ENCODE results near the gene MAPK4. TPM values are rescaled to one million over a fixed set of nuclear protein-coding genes. Genes with fewer than 3 reads are reported as not detected.
A peak's percentile ranks its signal among the peaks of the same experiment; 100 is the strongest.

Gene MAPK4
- total and polyA plus RNA-seq, 12 donors = 7.5 to 86.9 (median 37.1) TPM

- no peak for TF ChIP-seq CTCF (IDR thresholded peaks at IDR 0.05)
- Histone ChIP-seq H3K27me3 (no peaks in the 10 kb centered on the region), H3K36me3 (no peaks in the 10 kb centered on the region), H3K4me3 (no peak overlapping the region), H3K9me3 (no peaks in the 10 kb centered on the region), H3K27ac (no peak overlapping the region), H3K4me1 (peaks cover 0 to 48% (median 13%) of the 10 kb centered on the region in 9 donors)
- ATAC-seq = no peak
- 86 to 91% methylated on average over 3 of the region's 3 CpGs for WGBS, 2 donors
- intact Hi-C loops (cut with DNase I) = no loop called here
- no peak for DNase-seq
These were observed 74.1 kb downstream of the MAPK4 start for GRCh38 chr18:50633992-50634391.

GRCh38 chr18:50636366-50637057, 76.6 kb downstream of the MAPK4 start:
- Histone ChIP-seq H3K9me3 (no peaks in the 10 kb centered on the region), H3K27me3 (no peaks in the 10 kb centered on the region), H3K36me3 (no peaks in the 10 kb centered on the region), H3K4me3 (no peak overlapping the region), H3K4me1 (peaks cover 0 to 43% (median 13%) of the 10 kb centered on the region in 9 donors), H3K27ac (no peak overlapping the region)
- no peak for TF ChIP-seq CTCF (IDR thresholded peaks at IDR 0.05)
- intact Hi-C loops (cut with DNase I) = no loop called here
- WGBS, 2 donors = 71 to 87% methylated on average over 8 of the region's 8 CpGs
- no peak for DNase-seq
- peak in 4 of 8 donors; percentile 39 to 55 (median 50) for ATAC-seq

- Histone ChIP-seq H3K4me3 (no peak overlapping the region), H3K4me1 (peaks cover 0 to 35% (median 10%) of the 10 kb centered on the region in 9 donors), H3K27ac (peak overlapping the region in 6 of 10 donors; percentile 22 to 65 (median 53)), H3K36me3 (no peaks in the 10 kb centered on the region), H3K9me3 (no peaks in the 10 kb centered on the region), H3K27me3 (no peaks in the 10 kb centered on the region)
- peak in 6 of 8 donors; percentile 11 to 88 (median 50) for ATAC-seq
- WGBS, 2 donors = 57 to 63% methylated on average over 10 of the region's 10 CpGs
- intact Hi-C loops (cut with DNase I) = no loop called here
- no peak for TF ChIP-seq CTCF (IDR thresholded peaks at IDR 0.05)
- DNase-seq = no peak
These were observed 78.4 kb downstream of the MAPK4 start for GRCh38 chr18:50638016-50638883.

GRCh38 chr18:50638884-50639420, 79.1 kb downstream of the MAPK4 start:
- Histone ChIP-seq H3K4me3 (no peak overlapping the region), H3K36me3 (no peaks in the 10 kb centered on the region), H3K27me3 (no peaks in the 10 kb centered on the region), H3K4me1 (peaks cover 0 to 35% (median 10%) of the 10 kb centered on the region in 9 donors), H3K9me3 (no peaks in the 10 kb centered on the region), H3K27ac (peak overlapping the region in 4 of 10 donors; percentile 1 to 65 (median 51))
- DNase-seq (no peak), ATAC-seq (peak in 2 of 8 donors; percentile 22 to 23)
- WGBS, 2 donors = 82 to 87% methylated on average over 1 of the region's 1 CpG
- no peak for TF ChIP-seq CTCF (IDR thresholded peaks at IDR 0.05)
- intact Hi-C loops (cut with DNase I) = no loop called here
